Upper lobe of left lung (tissue), 6 donors: ENCODE measurements around the gene UBE2D4. TPM values are rescaled to one million over a fixed set of nuclear protein-coding genes. Genes with fewer than 3 reads are reported as not detected.

Experiments used
- ATAC-seq, 2 donors: fragments of 200-7000 bp; cut with Tn5 transposase; one replicate each; pipeline ENCODE4 v1.9.1; 2022; ENCODE audit warnings: mild to moderate bottlenecking in 2 of 2, moderate library complexity in 2 of 2; ENCODE audit not compliant: low FRiP score in 2 of 2
- DNase-seq, 2 donors: peaks; one replicate each; pipeline ENCODE4 v3.0.0-alpha.2; 2019 to 2020
- H3K27ac ChIP-seq, 4 donors: fragments of 200-600 bp; sonication (generic); one replicate each; pipeline ENCODE4 v1.5.1; 2016 to 2019
- H3K27me3 ChIP-seq, 4 donors: fragments of 200-600 bp; sonication (generic); one replicate each; pipeline ENCODE4 v1.5.1; 2017 to 2019
- H3K36me3 ChIP-seq, 4 donors: fragments of 200-600 bp; sonication (generic); one replicate each; pipeline ENCODE4 v1.5.1; 2016 to 2019
- H3K4me1 ChIP-seq, 4 donors: fragments of 200-600 bp; sonication (generic); one replicate each; pipeline ENCODE4 v1.5.1; 2018 to 2019
- H3K4me3 ChIP-seq, 4 donors: fragments of 200-600 bp; sonication (generic); one replicate each; pipeline ENCODE4 v1.5.1; 2017 to 2019; ENCODE audit warnings: mild to moderate bottlenecking in 2 of 4, moderate library complexity in 1 of 4
- H3K9me3 ChIP-seq, 4 donors: fragments of 200-600 bp; sonication (generic); one replicate each; pipeline ENCODE4 v1.5.1; 2018 to 2019
- EP300 ChIP-seq, 4 donors: sonication (generic); formaldehyde crosslinking; IDR thresholded peaks; one replicate each; pipeline ENCODE4 v1.5.1; 2017; ENCODE audit warnings: antibody characterized with exemption in 4 of 4, control low read depth in 2 of 4
- POLR2A ChIP-seq, 4 donors: fragments of 450-650 bp; IDR thresholded peaks; one replicate each; pipeline ENCODE4 v1.5.1; 2016 to 2017; ENCODE audit warnings: antibody characterized with exemption in 4 of 4, mild to moderate bottlenecking in 2 of 4
- POLR2AphosphoS5 ChIP-seq, 2 donors: sonication (generic); formaldehyde crosslinking; IDR thresholded peaks; one replicate each; pipeline ENCODE4 v1.5.1; 2017; ENCODE audit warnings: antibody characterized with exemption in 2 of 2
- WGBS, 2 donors: methylation state at CpG; one replicate each; pipeline ENCODE4 v1.1.5; 2017 to 2018; 5-methylcytosine and 5-hydroxymethylcytosine counted together
- total RNA-seq, 6 donors: library from RNA; depleted of rRNA in 4 of 6; stranded (reverse); fragments of >200 nt in 4 of 6; gene quantifications; one replicate each; pipeline versions ENCODE4 v1.1.0 to v1.2.1, GENCODE V29; 2016 to 2021
- TF ChIP-seq, protein P1 (sequence below), 6 experiments: fragments of 450-650 bp in 4 of 6; fragments of 200-600 bp in 2 of 6; sonication (generic) in 2 of 6; IDR thresholded peaks; one replicate each; pipeline ENCODE4 v1.5.1; 2016 to 2019; ENCODE audit warnings: antibody characterized with exemption in 6 of 6
- donor health status: DM: no; HTN: no; CAD: no; lungs with moderate emphysema.
- donor health status: DM: no; HTN: yes; CAD: no; lungs with severe emphysema.

Gene UBE2D4
- total RNA-seq, 6 donors from 2014 or later, result 4.9 to 24.9 (median 17.4) TPM

DNA sequence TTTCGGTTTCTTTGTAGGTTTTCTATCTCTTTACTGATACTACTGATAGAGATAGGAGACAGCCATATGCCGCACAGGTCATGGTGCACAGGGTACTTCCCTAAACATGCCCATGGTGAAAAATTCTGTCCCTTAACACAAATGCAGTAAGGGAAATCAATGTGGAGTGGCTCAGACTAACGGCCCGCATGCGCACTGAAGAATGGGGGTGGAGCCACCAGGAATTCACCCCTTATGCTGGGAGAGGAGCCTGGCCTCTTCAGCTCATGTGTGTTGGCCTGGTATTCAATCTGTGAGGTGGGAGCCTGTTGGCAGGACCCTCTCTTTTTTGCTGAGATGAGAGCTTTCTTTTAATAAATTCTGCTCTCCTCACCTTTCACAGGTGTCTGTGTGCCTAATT is 11.4 kb upstream of the UBE2D4 start:
- TF ChIP-seq POLR2AphosphoS5 (IDR thresholded peaks at IDR 0.05) (no peak), EP300 (IDR thresholded peaks at IDR 0.05) (no peak), POLR2A (IDR thresholded peaks at IDR 0.05) (no peak)
- TF ChIP-seq, protein P1, sequence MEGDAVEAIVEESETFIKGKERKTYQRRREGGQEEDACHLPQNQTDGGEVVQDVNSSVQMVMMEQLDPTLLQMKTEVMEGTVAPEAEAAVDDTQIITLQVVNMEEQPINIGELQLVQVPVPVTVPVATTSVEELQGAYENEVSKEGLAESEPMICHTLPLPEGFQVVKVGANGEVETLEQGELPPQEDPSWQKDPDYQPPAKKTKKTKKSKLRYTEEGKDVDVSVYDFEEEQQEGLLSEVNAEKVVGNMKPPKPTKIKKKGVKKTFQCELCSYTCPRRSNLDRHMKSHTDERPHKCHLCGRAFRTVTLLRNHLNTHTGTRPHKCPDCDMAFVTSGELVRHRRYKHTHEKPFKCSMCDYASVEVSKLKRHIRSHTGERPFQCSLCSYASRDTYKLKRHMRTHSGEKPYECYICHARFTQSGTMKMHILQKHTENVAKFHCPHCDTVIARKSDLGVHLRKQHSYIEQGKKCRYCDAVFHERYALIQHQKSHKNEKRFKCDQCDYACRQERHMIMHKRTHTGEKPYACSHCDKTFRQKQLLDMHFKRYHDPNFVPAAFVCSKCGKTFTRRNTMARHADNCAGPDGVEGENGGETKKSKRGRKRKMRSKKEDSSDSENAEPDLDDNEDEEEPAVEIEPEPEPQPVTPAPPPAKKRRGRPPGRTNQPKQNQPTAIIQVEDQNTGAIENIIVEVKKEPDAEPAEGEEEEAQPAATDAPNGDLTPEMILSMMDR (IDR thresholded peaks at IDR 0.05), result no peak

DNA sequence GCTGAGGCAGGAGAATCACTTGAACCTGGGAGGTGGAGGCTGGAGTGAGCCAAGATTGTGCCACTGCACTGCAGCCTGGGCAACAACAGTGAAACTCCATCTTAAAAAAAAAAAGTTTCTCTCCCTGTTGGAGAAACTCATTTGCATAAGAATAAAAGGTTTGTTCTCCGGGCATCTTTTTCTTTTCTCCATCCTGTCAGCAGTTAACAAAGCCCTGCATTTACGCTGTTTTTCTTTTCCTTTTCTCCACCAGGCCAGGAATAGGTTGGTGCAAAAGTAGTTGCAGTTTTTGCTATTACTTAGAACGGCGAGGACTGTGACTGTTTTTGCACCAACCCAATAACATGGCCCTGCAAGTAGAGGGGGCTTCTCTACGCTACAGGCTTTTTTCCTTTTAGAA is 10.3 kb upstream of the UBE2D4 start:
- WGBS, 2 donors, result 93% methylated on average over 5 of the region's 5 CpGs
- Histone ChIP-seq H3K27me3 (no peaks in the 10 kb centered on the region), H3K4me1 (no peaks in the 10 kb centered on the region), H3K36me3 (peaks cover 0 to 8% (median 0%) of the 10 kb centered on the region in 4 donors), H3K27ac (no peak overlapping the region), H3K4me3 (no peak overlapping the region), H3K9me3 (no peaks in the 10 kb centered on the region)
- TF ChIP-seq POLR2AphosphoS5 (IDR thresholded peaks at IDR 0.05) (no peak), POLR2A (IDR thresholded peaks at IDR 0.05) (no peak), EP300 (IDR thresholded peaks at IDR 0.05) (no peak)
- TF ChIP-seq, protein P1 (IDR thresholded peaks at IDR 0.05), result no peak
- ATAC-seq, result no peak
- DNase-seq, result no peak

More for the DNA sequence above, 11.4 kb upstream of the UBE2D4 start:
- Histone ChIP-seq H3K9me3 (no peaks in the 10 kb centered on the region), H3K27ac (no peak overlapping the region), H3K4me1 (no peaks in the 10 kb centered on the region), H3K27me3 (no peaks in the 10 kb centered on the region), H3K36me3 (peaks cover 0 to 8% (median 0%) of the 10 kb centered on the region in 4 donors), H3K4me3 (no peak overlapping the region)
- DNase-seq, result no peak
- WGBS, 2 donors, result 90 to 91% methylated on average over 5 of the region's 5 CpGs
- ATAC-seq, result no peak

DNA sequence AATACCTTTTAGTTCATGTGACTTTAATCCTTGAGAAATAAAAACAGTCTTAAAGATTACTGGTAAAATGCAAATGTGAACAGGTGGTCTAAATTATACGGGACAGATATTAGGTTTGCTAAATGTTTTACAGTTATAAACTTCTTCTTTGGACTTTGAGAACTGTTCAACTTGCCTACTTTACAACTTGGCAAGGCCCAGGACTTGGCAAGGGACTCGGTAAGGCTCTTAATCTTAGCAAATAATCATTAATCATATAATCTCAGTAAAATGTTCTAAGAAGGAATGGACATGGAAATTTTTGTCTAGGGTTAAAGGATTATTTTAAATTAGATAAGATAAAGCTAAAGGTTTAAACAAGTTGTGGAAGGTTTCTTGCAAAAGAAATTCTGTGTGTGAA is 4.8 kb upstream of the UBE2D4 start:
- no peak overlapping the region for H3K27ac ChIP-seq
- no peaks in the 10 kb centered on the region for H3K9me3 ChIP-seq
- no peak for ATAC-seq
- peaks cover 0 to 8% (median 0%) of the 10 kb centered on the region in 4 donors for H3K36me3 ChIP-seq
- TF ChIP-seq, protein P1 (IDR thresholded peaks at IDR 0.05), result no peak
- TF ChIP-seq POLR2AphosphoS5 (IDR thresholded peaks at IDR 0.05), result no peak
- no peak for TF ChIP-seq POLR2A (IDR thresholded peaks at IDR 0.05)
- TF ChIP-seq EP300 (IDR thresholded peaks at IDR 0.05), result no peak
- H3K4me1 ChIP-seq, result peaks cover 5 to 11% (median 9%) of the 10 kb centered on the region in 4 donors
- no peaks in the 10 kb centered on the region for H3K27me3 ChIP-seq
- DNase-seq, result no peak
- 38 to 49% methylated on average over 2 of the region's 2 CpGs for WGBS, 2 donors
- H3K4me3 ChIP-seq, result no peak overlapping the region

DNA sequence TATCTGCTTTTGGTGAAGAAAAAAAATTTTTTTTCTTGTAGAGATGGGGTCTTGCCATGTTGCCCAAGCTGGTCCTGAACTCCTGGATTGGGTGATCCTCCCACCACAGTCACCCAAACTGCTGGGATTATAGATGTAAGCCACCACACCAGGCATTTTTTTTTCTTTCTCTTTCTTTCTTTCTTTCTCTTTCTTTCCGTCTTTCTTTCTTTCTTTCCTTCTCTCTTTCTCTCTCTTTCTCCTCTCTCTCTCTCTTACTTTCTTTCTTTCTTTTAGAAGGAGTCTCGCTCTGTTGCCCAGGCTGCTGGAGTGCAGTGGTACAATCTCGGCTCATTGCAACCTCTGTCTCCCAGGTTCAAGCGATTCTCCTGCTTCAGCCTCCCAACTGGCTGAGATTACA is 3.5 kb upstream of the UBE2D4 start:
- Histone ChIP-seq H3K36me3 (peaks cover 0 to 8% (median 0%) of the 10 kb centered on the region in 4 donors), H3K4me1 (peaks cover 12 to 22% (median 17%) of the 10 kb centered on the region in 4 donors)
- no peak for ATAC-seq

DNA sequence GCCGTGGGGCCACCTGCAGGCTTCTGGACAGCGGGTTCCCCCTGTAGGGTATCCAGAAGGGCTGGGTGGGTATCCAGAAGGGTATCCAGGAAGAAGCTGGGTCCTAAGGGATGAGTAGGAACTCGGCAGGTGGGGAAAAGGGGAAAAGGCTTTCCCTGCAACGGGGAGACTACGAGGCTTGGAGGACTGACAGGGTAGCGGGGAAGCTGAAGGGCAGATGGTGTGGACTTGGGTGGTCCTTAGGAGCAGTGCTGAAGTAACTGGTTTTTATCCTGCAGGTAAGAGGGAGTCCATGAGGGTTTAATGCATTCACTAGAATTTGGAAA is 525 bp downstream of the UBE2D4 start:
- WGBS, 2 donors, result 2% methylated on average over 6 of the region's 6 CpGs
- DNase-seq (no peak), ATAC-seq (peak; percentile 15 to 41)
- Histone ChIP-seq H3K4me1 (peaks cover 12 to 22% (median 17%) of the 10 kb centered on the region in 4 donors), H3K27me3 (no peaks in the 10 kb centered on the region), H3K27ac (peak overlapping the region; percentile 84 to 96 (median 95)), H3K4me3 (peak overlapping the region; percentile 27 to 79 (median 68)), H3K36me3 (no peaks in the 10 kb centered on the region), H3K9me3 (no peaks in the 10 kb centered on the region)
- TF ChIP-seq, protein P1 (IDR thresholded peaks at IDR 0.05), result peak in 1 of 6 experiments; percentile 1
- TF ChIP-seq POLR2AphosphoS5 (IDR thresholded peaks at IDR 0.05), result no peak
- no peak for TF ChIP-seq POLR2A (IDR thresholded peaks at IDR 0.05)
- no peak for TF ChIP-seq EP300 (IDR thresholded peaks at IDR 0.05)

More for the DNA sequence above, 3.5 kb upstream of the UBE2D4 start:
- DNase-seq, result no peak
- WGBS, 2 donors, result 97 to 99% methylated on average over 4 of the region's 4 CpGs
- H3K9me3 ChIP-seq, result no peaks in the 10 kb centered on the region
- H3K27ac ChIP-seq, result no peak overlapping the region
- H3K4me3 ChIP-seq, result no peak overlapping the region
- no peak for TF ChIP-seq POLR2AphosphoS5 (IDR thresholded peaks at IDR 0.05)
- TF ChIP-seq, protein P1 (IDR thresholded peaks at IDR 0.05), result no peak
- no peak for TF ChIP-seq EP300 (IDR thresholded peaks at IDR 0.05)
- no peak for TF ChIP-seq POLR2A (IDR thresholded peaks at IDR 0.05)
- no peaks in the 10 kb centered on the region for H3K27me3 ChIP-seq
